GM13977 (cell line): ENCODE measurements around the gene CHRDL2.

Experiments used
- DNase-seq: peaks from one replicate; pipeline ENCODE4 v3.0.0; 2012; ENCODE audit warnings: low spot score
- in situ Hi-C: fragments of 300-500 bp; cut with MboI; formaldehyde crosslinking; loops from one replicate; pipeline ENCODE4 v1.12.0; 2022; ENCODE audit warnings: low sequenced_read_pairs, low pct_unique_long_range_greater_than_20kb, mixed read lengths, inconsistent platforms; ENCODE audit not compliant: unreplicated experiment
- TF ChIP-seq, protein P1 (sequence below): IDR thresholded peaks from 2 replicates; pipeline ENCODE4 v1.5.1; 2012; ENCODE audit warnings: mild to moderate bottlenecking, control low read depth; ENCODE audit not compliant: insufficient read depth; ENCODE audit errors: extremely low read depth, missing control alignments

CHRDL2 gene

GRCh38 chr11:74725701-74726100 lies 5.5 kb downstream of the CHRDL2 start:
- in situ Hi-C loops: no loop called here
- TF ChIP-seq, protein P1, sequence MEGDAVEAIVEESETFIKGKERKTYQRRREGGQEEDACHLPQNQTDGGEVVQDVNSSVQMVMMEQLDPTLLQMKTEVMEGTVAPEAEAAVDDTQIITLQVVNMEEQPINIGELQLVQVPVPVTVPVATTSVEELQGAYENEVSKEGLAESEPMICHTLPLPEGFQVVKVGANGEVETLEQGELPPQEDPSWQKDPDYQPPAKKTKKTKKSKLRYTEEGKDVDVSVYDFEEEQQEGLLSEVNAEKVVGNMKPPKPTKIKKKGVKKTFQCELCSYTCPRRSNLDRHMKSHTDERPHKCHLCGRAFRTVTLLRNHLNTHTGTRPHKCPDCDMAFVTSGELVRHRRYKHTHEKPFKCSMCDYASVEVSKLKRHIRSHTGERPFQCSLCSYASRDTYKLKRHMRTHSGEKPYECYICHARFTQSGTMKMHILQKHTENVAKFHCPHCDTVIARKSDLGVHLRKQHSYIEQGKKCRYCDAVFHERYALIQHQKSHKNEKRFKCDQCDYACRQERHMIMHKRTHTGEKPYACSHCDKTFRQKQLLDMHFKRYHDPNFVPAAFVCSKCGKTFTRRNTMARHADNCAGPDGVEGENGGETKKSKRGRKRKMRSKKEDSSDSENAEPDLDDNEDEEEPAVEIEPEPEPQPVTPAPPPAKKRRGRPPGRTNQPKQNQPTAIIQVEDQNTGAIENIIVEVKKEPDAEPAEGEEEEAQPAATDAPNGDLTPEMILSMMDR: no peak
- DNase-seq: no peak

DNA sequence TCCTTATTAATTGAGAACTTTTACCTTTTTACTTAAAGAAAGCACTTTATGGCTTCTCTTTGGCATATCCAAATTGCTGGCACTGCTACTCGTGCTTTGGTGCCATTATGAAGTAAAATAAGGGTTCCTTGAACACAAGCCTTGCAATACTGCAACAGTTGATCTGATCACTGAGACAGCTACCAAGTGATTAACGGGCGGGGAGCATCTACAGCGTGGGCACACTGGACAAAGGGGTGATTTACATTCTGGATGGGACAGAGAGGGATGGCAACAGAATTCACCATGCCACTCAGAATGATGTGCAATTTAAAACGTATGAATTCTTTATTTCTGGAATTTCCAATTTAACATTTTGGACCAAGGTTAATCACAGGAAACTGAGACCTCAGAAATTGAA lies 7.7 kb downstream of the CHRDL2 start:
- in situ Hi-C loops: no loop called here
- TF ChIP-seq, protein P1: no peak
- DNase-seq: no peak

DNA sequence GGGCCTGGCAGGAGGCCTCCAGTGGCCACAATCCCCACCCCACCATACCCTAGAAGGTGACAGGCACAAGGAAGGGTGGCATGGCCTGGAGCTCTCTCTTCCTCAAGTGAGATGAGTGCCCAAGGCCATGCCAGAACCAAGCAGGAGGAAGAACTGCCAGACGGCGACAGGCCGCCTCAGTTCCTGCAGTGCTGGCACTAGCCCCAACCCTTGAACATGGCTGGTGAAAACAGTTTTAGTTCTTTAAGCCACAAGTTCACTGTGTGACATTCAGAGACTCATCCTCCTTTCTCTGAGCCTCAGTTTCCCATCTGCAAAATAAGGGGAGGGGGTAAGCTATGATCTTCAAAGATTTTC lies 9.8 kb downstream of the CHRDL2 start:
- DNase-seq: no peak
- in situ Hi-C loops: no loop called here
- TF ChIP-seq, protein P1: no peak

- DNase-seq: no peak
- TF ChIP-seq, protein P1: no peak
- in situ Hi-C loops: no loop called here
Observed at GRCh38 chr11:74720596-74721478, 10.4 kb downstream of the CHRDL2 start.

GRCh38 chr11:74719011-74719410 lies 12.2 kb downstream of the CHRDL2 start:
- in situ Hi-C loops: no loop called here
- DNase-seq: no peak
- TF ChIP-seq, protein P1: no peak

- DNase-seq: no peak
- in situ Hi-C loops: no loop called here
- TF ChIP-seq, protein P1: no peak
Observed at GRCh38 chr11:74717221-74717969, 13.8 kb downstream of the CHRDL2 start.
